H9 (cell line): Measurements from ENCODE around the gene SYNE2. TPM values are rescaled to one million over a fixed set of nuclear protein-coding genes. Genes with fewer than 3 reads are reported as not detected.
"Not testable (repeated sequence)": the region's sequence is repeated elsewhere in the genome, so short reads cannot be mapped to it uniquely, and the experiment has no call there.

Experiments used
- DNase-seq: peaks from one replicate; pipeline ENCODE4 v3.0.0-alpha.2; 2017
- H2AFZ ChIP-seq: one replicate; pipeline ENCODE4 v1.6.1; 2013; ENCODE audit warnings: mild to moderate bottlenecking, low read length, control low read depth, moderate library complexity
- H2AK5ac ChIP-seq: 2 replicates; pipeline ENCODE4 v1.6.1; 2013; ENCODE audit warnings: low read length, control low read depth, mixed read lengths; ENCODE audit not compliant: insufficient read length
- H2BK120ac ChIP-seq: one replicate; pipeline ENCODE4 v1.6.1; 2013; ENCODE audit warnings: low read depth, mild to moderate bottlenecking, low read length, control low read depth, inconsistent platforms; ENCODE audit not compliant: poor library complexity, severe bottlenecking
- H2BK12ac ChIP-seq: 2 replicates; pipeline ENCODE4 v1.6.1; 2013; ENCODE audit warnings: low read length, control low read depth, mixed read lengths, low read depth; ENCODE audit not compliant: insufficient read length
- H2BK15ac ChIP-seq: 2 replicates; pipeline ENCODE4 v1.6.1; 2013; ENCODE audit warnings: low read depth, low read length, control low read depth
- H2BK20ac ChIP-seq: one replicate; pipeline ENCODE4 v1.6.1; 2013; ENCODE audit warnings: low read depth, mild to moderate bottlenecking, low read length, control low read depth, inconsistent platforms; ENCODE audit not compliant: poor library complexity, severe bottlenecking
- H2BK5ac ChIP-seq: 2 replicates; pipeline ENCODE4 v1.6.1; 2013; ENCODE audit warnings: low read length, control low read depth, mixed read lengths; ENCODE audit not compliant: insufficient read length
- H3K14ac ChIP-seq: 2 replicates; pipeline ENCODE4 v1.6.1; 2013; ENCODE audit warnings: low read length, control low read depth; ENCODE audit not compliant: insufficient read depth
- H3K18ac ChIP-seq: 2 replicates; pipeline ENCODE4 v1.6.1; 2013; ENCODE audit warnings: low read depth, mild to moderate bottlenecking, mixed read lengths, low read length, control low read depth; ENCODE audit not compliant: insufficient read length
- H3K23ac ChIP-seq: 2 replicates; pipeline ENCODE4 v1.6.1; 2013; ENCODE audit warnings: low read length, control low read depth, mixed read lengths, low read depth; ENCODE audit not compliant: insufficient read length
- H3K23me2 ChIP-seq: 2 replicates; pipeline ENCODE4 v1.6.1; 2013; ENCODE audit warnings: low read depth, mild to moderate bottlenecking, mixed read lengths, low read length, control low read depth; ENCODE audit not compliant: insufficient read length, poor library complexity, severe bottlenecking
- H3K27ac ChIP-seq: 2 replicates; pipeline ENCODE4 v1.5.1; 2013; ENCODE audit warnings: low read length, control low read depth, mixed read lengths, low read depth; ENCODE audit not compliant: insufficient read length
- H3K27me3 ChIP-seq: 2 replicates; pipeline ENCODE4 v1.6.1; 2013; ENCODE audit warnings: low read length, control low read depth, inconsistent platforms; ENCODE audit not compliant: insufficient read depth
- H3K4ac ChIP-seq: 2 replicates; pipeline ENCODE4 v1.6.1; 2013; ENCODE audit warnings: low read depth, mild to moderate bottlenecking, control low read depth, inconsistent platforms, low read length, moderate library complexity
- H3K4me1 ChIP-seq: 2 replicates; pipeline ENCODE4 v1.6.1; 2013; ENCODE audit warnings: low read length, control low read depth, inconsistent platforms; ENCODE audit not compliant: insufficient read depth
- H3K4me2 ChIP-seq: 2 replicates; pipeline ENCODE4 v1.6.1; 2013; ENCODE audit warnings: low read length, control low read depth, mixed read lengths; ENCODE audit not compliant: insufficient read length, insufficient read depth
- H3K56ac ChIP-seq: 2 replicates; pipeline ENCODE4 v1.6.1; 2013; ENCODE audit warnings: low read depth, mild to moderate bottlenecking, mixed read lengths, low read length, control low read depth; ENCODE audit not compliant: insufficient read length
- H3K79me1 ChIP-seq: 2 replicates; pipeline ENCODE4 v1.6.1; 2013; ENCODE audit warnings: low read depth, mild to moderate bottlenecking, moderate library complexity, low read length, control low read depth, inconsistent platforms; ENCODE audit not compliant: insufficient read depth, poor library complexity, severe bottlenecking
- H3K79me2 ChIP-seq: 2 replicates; pipeline ENCODE4 v1.6.1; 2013; ENCODE audit warnings: low read length, control low read depth, inconsistent platforms; ENCODE audit not compliant: insufficient read depth
- H3K9ac ChIP-seq: 2 replicates; pipeline ENCODE4 v1.6.1; 2013; ENCODE audit warnings: low read length, control low read depth, mixed read lengths; ENCODE audit not compliant: insufficient read length; ENCODE audit errors: extremely low read depth
- H3K9me3 ChIP-seq: one replicate; pipeline ENCODE4 v1.6.1; 2013; ENCODE audit warnings: low read depth, low read length, inconsistent platforms; ENCODE audit not compliant: control insufficient read depth
- H3T11ph ChIP-seq: one replicate; pipeline ENCODE4 v1.6.1; 2013; ENCODE audit warnings: mild to moderate bottlenecking, low read length, control low read depth, inconsistent platforms
- H4K20me1 ChIP-seq: one replicate; pipeline ENCODE4 v1.6.1; 2013; ENCODE audit not compliant: control insufficient read depth, insufficient read length, insufficient read depth
- H4K5ac ChIP-seq: 2 replicates; pipeline ENCODE4 v1.6.1; 2013; ENCODE audit warnings: low read depth, mild to moderate bottlenecking, mixed read lengths, low read length, control low read depth; ENCODE audit not compliant: insufficient read length
- H4K8ac ChIP-seq: replicated peaks from 2 replicates; pipeline ENCODE4 v1.6.1; 2013; ENCODE audit warnings: low read length, control low read depth, mixed read lengths, low read depth; ENCODE audit not compliant: insufficient read length
- H4K91ac ChIP-seq: 2 replicates; pipeline ENCODE4 v1.6.1; 2013; ENCODE audit warnings: low read depth, mild to moderate bottlenecking, moderate library complexity, mixed read lengths, low read length, control low read depth; ENCODE audit not compliant: insufficient read length
- H3K27ac Mint-ChIP-seq, 3 experiments: 2 replicates in 2 of 3; 3 replicates in 1 of 3; pipeline ENCODE4 v1.8.0; 2020 to 2021; ENCODE audit warnings: mixed read lengths in 3 of 3, mild to moderate bottlenecking in 1 of 3, moderate library complexity in 1 of 3
- H3K27me3 Mint-ChIP-seq: 2 replicates; pipeline ENCODE4 v1.8.0; 2021; ENCODE audit warnings: low read depth, mild to moderate bottlenecking, moderate library complexity, mixed read lengths
- H3K36me3 Mint-ChIP-seq, 3 experiments: 2 replicates in 2 of 3; 3 replicates in 1 of 3; pipeline ENCODE4 v1.8.0; 2020 to 2021; ENCODE audit warnings: low read depth in 3 of 3, mixed read lengths in 3 of 3; ENCODE audit not compliant: insufficient read depth in 1 of 3
- H3K4me1 Mint-ChIP-seq, 2 experiments: 2 replicates each; pipeline ENCODE4 v1.8.0; 2020; ENCODE audit warnings: mixed read lengths in 2 of 2
- H3K4me3 Mint-ChIP-seq, 2 experiments: 2 replicates in 1 of 2; 3 replicates in 1 of 2; pipeline ENCODE4 v1.8.0; 2020 to 2021; ENCODE audit warnings: mild to moderate bottlenecking in 2 of 2, mixed read lengths in 2 of 2, moderate library complexity in 1 of 2
- H3K9me3 Mint-ChIP-seq, 2 experiments: 2 replicates in 1 of 2; 3 replicates in 1 of 2; pipeline ENCODE4 v1.8.0; 2020; ENCODE audit warnings: mild to moderate bottlenecking in 2 of 2, mixed read lengths in 2 of 2, moderate library complexity in 1 of 2
- WGBS: extraction: QIAGEN DNeasy Blood & Tissue Kit; methylation state at CpG from one replicate; pipeline ENCODE4 v1.1.7; 2013; ENCODE audit warnings: missing lambda C conversion rate, low lambda C conversion rate, mixed read lengths; ENCODE audit not compliant: insufficient read length; ENCODE audit errors: extremely low coverage; 5-methylcytosine and 5-hydroxymethylcytosine counted together
- total RNA-seq: library from RNA; stranded (reverse); gene quantifications from 2 replicates; pipeline ENCODE4 v1.2.1, GENCODE V29; 2021
- TF ChIP-seq, protein P1 (sequence below): fragments of 200-600 bp; sonication (generic); conservative IDR thresholded peaks from 3 replicates; pipeline ENCODE4 v1.8.0; 2021; ENCODE audit warnings: antibody characterized with exemption, mild to moderate bottlenecking

SYNE2 gene
- total RNA-seq, 1 experiment from 2014 or later, result 43.3 TPM

DNA sequence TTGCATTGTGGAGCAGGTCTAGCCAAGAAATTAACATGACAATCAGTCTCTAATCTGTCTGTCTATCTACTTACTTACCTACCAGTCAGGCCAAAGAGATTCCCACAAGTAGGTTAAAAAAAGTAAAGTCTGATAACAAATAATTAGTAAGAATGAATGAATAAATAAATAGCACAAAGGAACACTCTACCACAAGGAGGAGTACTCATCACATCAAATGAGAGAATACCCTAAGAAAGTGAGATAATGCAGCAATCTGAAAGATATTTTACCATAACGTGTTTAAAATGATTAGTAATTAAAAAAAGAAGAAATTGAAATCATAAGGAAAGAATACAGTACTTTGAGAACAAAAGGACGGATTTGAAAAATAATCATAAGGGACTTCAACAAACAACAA lies 187.2 kb downstream of the SYNE2 start:
- Mint-ChIP-seq H3K9me3 (peaks cover 29 to 30% of the 10 kb centered on the region in 2 experiments), H3K4me1 (peaks cover 11 to 13% of the 10 kb centered on the region in 2 experiments), H3K27ac (no peak overlapping the region; a peak in 1 of 7 replicates), H3K36me3 (peaks cover 45 to 57% (median 51%) of the 10 kb centered on the region in 3 experiments), H3K4me3 (no peak overlapping the region), H3K27me3 (no peaks in the 10 kb centered on the region)
- no peak overlapping the region for H4K91ac ChIP-seq
- no peaks in the 10 kb centered on the region for H3K79me2 ChIP-seq
- no peak overlapping the region for H3K4ac ChIP-seq
- no peak overlapping the region for H3K18ac ChIP-seq
- no peaks in the 10 kb centered on the region for H3K79me1 ChIP-seq
- no peak overlapping the region for H3K56ac ChIP-seq
- H2AFZ ChIP-seq, result no peak overlapping the region
- no peaks in the 10 kb centered on the region for H3K4me1 ChIP-seq
- no peaks in the 10 kb centered on the region for H3K23me2 ChIP-seq
- H3T11ph ChIP-seq, result no peak overlapping the region
- H3K9me3 ChIP-seq, result peaks cover 4% of the 10 kb centered on the region
- no peak overlapping the region for H2BK12ac ChIP-seq
- H2BK20ac ChIP-seq, result no peak overlapping the region
- no peaks in the 10 kb centered on the region for H3K27me3 ChIP-seq
- H4K20me1 ChIP-seq, result no peaks in the 10 kb centered on the region
- H2BK15ac ChIP-seq, result no peak overlapping the region
- H3K4me2 ChIP-seq, result no peak overlapping the region
- TF ChIP-seq, protein P1, sequence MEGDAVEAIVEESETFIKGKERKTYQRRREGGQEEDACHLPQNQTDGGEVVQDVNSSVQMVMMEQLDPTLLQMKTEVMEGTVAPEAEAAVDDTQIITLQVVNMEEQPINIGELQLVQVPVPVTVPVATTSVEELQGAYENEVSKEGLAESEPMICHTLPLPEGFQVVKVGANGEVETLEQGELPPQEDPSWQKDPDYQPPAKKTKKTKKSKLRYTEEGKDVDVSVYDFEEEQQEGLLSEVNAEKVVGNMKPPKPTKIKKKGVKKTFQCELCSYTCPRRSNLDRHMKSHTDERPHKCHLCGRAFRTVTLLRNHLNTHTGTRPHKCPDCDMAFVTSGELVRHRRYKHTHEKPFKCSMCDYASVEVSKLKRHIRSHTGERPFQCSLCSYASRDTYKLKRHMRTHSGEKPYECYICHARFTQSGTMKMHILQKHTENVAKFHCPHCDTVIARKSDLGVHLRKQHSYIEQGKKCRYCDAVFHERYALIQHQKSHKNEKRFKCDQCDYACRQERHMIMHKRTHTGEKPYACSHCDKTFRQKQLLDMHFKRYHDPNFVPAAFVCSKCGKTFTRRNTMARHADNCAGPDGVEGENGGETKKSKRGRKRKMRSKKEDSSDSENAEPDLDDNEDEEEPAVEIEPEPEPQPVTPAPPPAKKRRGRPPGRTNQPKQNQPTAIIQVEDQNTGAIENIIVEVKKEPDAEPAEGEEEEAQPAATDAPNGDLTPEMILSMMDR, result peak; percentile 45; the same call in 2 of the 3 replicates
- H4K5ac ChIP-seq, result no peak overlapping the region
- H3K27ac ChIP-seq, result no peak overlapping the region
- no peak for DNase-seq
- H4K8ac ChIP-seq, result no peak overlapping the region
- H3K9ac ChIP-seq, result no peak overlapping the region
- no CpG with 5 or more reads among the region's 2 CpGs for whole genome bisulfite sequencing
- H2BK120ac ChIP-seq, result no peak overlapping the region
- no peak overlapping the region for H2BK5ac ChIP-seq
- no peak overlapping the region for H2AK5ac ChIP-seq
- H3K14ac ChIP-seq, result no peak overlapping the region
- no peak overlapping the region for H3K23ac ChIP-seq

DNA sequence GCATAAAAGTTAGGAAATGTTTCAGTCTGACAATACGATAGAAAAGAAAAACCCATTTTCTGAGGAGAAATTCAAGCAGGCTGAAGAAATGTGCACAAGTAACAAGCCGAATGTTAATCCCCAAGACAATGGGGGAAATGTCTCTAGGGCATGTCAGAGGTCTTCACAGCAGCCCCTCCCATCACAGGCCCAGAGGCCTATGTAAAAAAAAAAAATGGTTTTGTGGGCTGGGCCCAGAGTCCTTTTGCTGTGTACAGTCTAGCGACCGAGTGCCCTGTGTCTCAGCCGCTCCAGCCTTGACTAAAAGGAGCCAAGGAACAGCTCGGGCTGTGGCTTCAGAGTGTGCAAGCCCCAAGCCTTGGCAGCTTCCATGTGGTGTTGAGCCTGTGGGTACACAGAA lies 190.5 kb downstream of the SYNE2 start:
- H3K56ac ChIP-seq, H3K9ac ChIP-seq, H4K91ac ChIP-seq, H2BK20ac ChIP-seq, H3K27ac Mint-ChIP-seq, H4K8ac ChIP-seq, H4K20me1 ChIP-seq, H2AK5ac ChIP-seq, H3K27me3 ChIP-seq, H3K23ac ChIP-seq, H3K4me2 ChIP-seq, H3K23me2 ChIP-seq, H3K14ac ChIP-seq, H3K4me3 Mint-ChIP-seq, H3K27me3 Mint-ChIP-seq, H3K79me1 ChIP-seq, H3K4me1 ChIP-seq, H3K9me3 ChIP-seq, DNase-seq, H3K18ac ChIP-seq, H3T11ph ChIP-seq, H2BK15ac ChIP-seq, H3K79me2 ChIP-seq, H2BK120ac ChIP-seq, H3K27ac ChIP-seq, H2AFZ ChIP-seq, H2BK12ac ChIP-seq, H3K4ac ChIP-seq, H2BK5ac ChIP-seq, H4K5ac ChIP-seq: not testable (repeated sequence)
- no CpG with 5 or more reads among the region's 6 CpGs for WGBS
- Mint-ChIP-seq H3K4me1 (peaks cover 10 to 11% of the 10 kb centered on the region in 2 experiments), H3K9me3 (peaks cover 16 to 20% of the 10 kb centered on the region in 2 experiments), H3K36me3 (peaks cover 26 to 38% (median 35%) of the 10 kb centered on the region in 3 experiments)
